Astrocyte (in vitro differentiated cells and primary cell): ENCODE results near the gene EML5. TPM values are rescaled to one million over a fixed set of nuclear protein-coding genes. Genes with fewer than 3 reads are reported as not detected.

ENCODE experiments used
- DNase-seq: peaks from one replicate; pipeline ENCODE4 v3.0.0-alpha.2; 2010; ENCODE audit warnings: low read depth
- FAIRE-seq: peaks from 2 replicates; lab custom pipeline; 2011; peaks lifted over from hg19 to GRCh38; lab: Jason Lieb, UNC
- H2AFZ ChIP-seq: 2 replicates; pipeline ENCODE4 v1.6.0; 2012; ENCODE audit warnings: low read depth, low read length, inconsistent platforms
- H3K27ac ChIP-seq: 2 replicates; pipeline ENCODE4 v1.5.1; 2011; ENCODE audit warnings: low read depth, low read length, inconsistent platforms
- H3K27me3 ChIP-seq: 2 replicates; pipeline ENCODE4 v1.6.0; 2011; ENCODE audit warnings: low read length, inconsistent platforms; ENCODE audit not compliant: insufficient read depth
- H3K36me3 ChIP-seq: 2 replicates; pipeline ENCODE4 v1.5.1; 2011; ENCODE audit warnings: low read length, inconsistent platforms; ENCODE audit not compliant: insufficient read depth
- H3K4me1 ChIP-seq: 2 replicates; pipeline ENCODE4 v1.5.1; 2011; ENCODE audit warnings: low read length, inconsistent platforms; ENCODE audit not compliant: insufficient read depth
- H3K4me2 ChIP-seq: 2 replicates; pipeline ENCODE4 v1.6.0; 2012; ENCODE audit warnings: low read length, inconsistent platforms
- H3K4me3 ChIP-seq: 2 replicates; pipeline ENCODE4 v1.5.1; 2011; ENCODE audit warnings: low read depth, mild to moderate bottlenecking, low read length, inconsistent platforms; ENCODE audit not compliant: insufficient read depth
- H3K79me2 ChIP-seq: 2 replicates; pipeline ENCODE4 v1.6.0; 2012; ENCODE audit warnings: mild to moderate bottlenecking, low read length, inconsistent platforms; ENCODE audit not compliant: insufficient read depth
- H3K9ac ChIP-seq: 2 replicates; pipeline ENCODE4 v1.6.0; 2012; ENCODE audit warnings: mild to moderate bottlenecking, low read length, inconsistent platforms
- H3K9me3 ChIP-seq: 2 replicates; pipeline ENCODE4 v1.5.1; 2012; ENCODE audit warnings: low read depth, mild to moderate bottlenecking, low read length, inconsistent platforms; ENCODE audit not compliant: insufficient read depth
- H4K20me1 ChIP-seq: 2 replicates; pipeline ENCODE4 v1.6.0; 2012; ENCODE audit warnings: low read length, inconsistent platforms; ENCODE audit not compliant: insufficient read depth
- H3K27ac Mint-ChIP-seq: one replicate; pipeline ENCODE4 v1.8.0; 2021; ENCODE audit warnings: mild to moderate bottlenecking, mixed read lengths; ENCODE audit not compliant: unreplicated experiment
- H3K27me3 Mint-ChIP-seq: one replicate; pipeline ENCODE4 v1.8.0; 2021; ENCODE audit warnings: low read depth, mixed read lengths; ENCODE audit not compliant: unreplicated experiment
- H3K36me3 Mint-ChIP-seq: one replicate; pipeline ENCODE4 v1.8.0; 2021; ENCODE audit warnings: low read depth, mixed read lengths; ENCODE audit not compliant: unreplicated experiment
- H3K4me1 Mint-ChIP-seq: one replicate; pipeline ENCODE4 v1.8.0; 2021; ENCODE audit warnings: low read depth, mixed read lengths; ENCODE audit not compliant: unreplicated experiment
- H3K4me3 Mint-ChIP-seq: one replicate; pipeline ENCODE4 v1.8.0; 2021; ENCODE audit warnings: mild to moderate bottlenecking, moderate library complexity, mixed read lengths; ENCODE audit not compliant: unreplicated experiment
- H3K9me3 Mint-ChIP-seq: one replicate; pipeline ENCODE4 v1.8.0; 2021; ENCODE audit warnings: mild to moderate bottlenecking, mixed read lengths; ENCODE audit not compliant: unreplicated experiment
- CTCF ChIP-seq: IDR thresholded peaks from 2 replicates; pipeline ENCODE4 v1.5.1; 2011; ENCODE audit warnings: low read depth, mild to moderate bottlenecking, inconsistent platforms, low read length, moderate library complexity; ENCODE audit not compliant: insufficient read depth
- EZH2 ChIP-seq: IDR thresholded peaks from 2 replicates; pipeline ENCODE4 v1.6.1; 2012; ENCODE audit warnings: mild to moderate bottlenecking, low read length, inconsistent platforms; ENCODE audit not compliant: insufficient read depth
- total RNA-seq: library from RNA; stranded (reverse); gene quantifications from 2 replicates; pipeline ENCODE4 v1.2.1, GENCODE V29; 2021

EML5 gene
- total RNA-seq, 1 donor from 2014 or later = 0.05 TPM

GRCh38 chr14:88628033-88628432, 164.7 kb downstream of the EML5 start:
- no peak for FAIRE-seq
- peaks cover 2% of the 10 kb centered on the region for H3K36me3 Mint-ChIP-seq
- no peak overlapping the region for H2AFZ ChIP-seq
- no peaks in the 10 kb centered on the region for H4K20me1 ChIP-seq
- peaks cover 9% of the 10 kb centered on the region for H3K4me1 ChIP-seq
- no peak overlapping the region for H3K9ac ChIP-seq
- H3K27me3 ChIP-seq = no peaks in the 10 kb centered on the region
- H3K4me3 Mint-ChIP-seq = no peak overlapping the region
- no peak overlapping the region for H3K27ac Mint-ChIP-seq
- H3K27me3 Mint-ChIP-seq = no peaks in the 10 kb centered on the region
- TF ChIP-seq CTCF (no peak), EZH2 (no peak)
- H3K4me3 ChIP-seq = no peak overlapping the region
- H3K27ac ChIP-seq = no peak overlapping the region
- no peaks in the 10 kb centered on the region for H3K79me2 ChIP-seq
- H3K4me2 ChIP-seq = no peak overlapping the region
- no peak for DNase-seq
- no peaks in the 10 kb centered on the region for H3K9me3 Mint-ChIP-seq
- H3K36me3 ChIP-seq = no peaks in the 10 kb centered on the region
- H3K4me1 Mint-ChIP-seq = peaks cover 14% of the 10 kb centered on the region
- H3K9me3 ChIP-seq = no peaks in the 10 kb centered on the region

GRCh38 chr14:88625671-88626070, 167.1 kb downstream of the EML5 start:
- peaks cover 2% of the 10 kb centered on the region for H3K9me3 Mint-ChIP-seq

More at GRCh38 chr14:88625671-88626070, 167.1 kb downstream of the EML5 start:
- Histone ChIP-seq H3K79me2 (no peaks in the 10 kb centered on the region), H2AFZ (no peak overlapping the region), H3K9me3 (no peaks in the 10 kb centered on the region), H3K27ac (no peak overlapping the region), H3K4me1 (peaks cover 5% of the 10 kb centered on the region), H3K4me2 (no peak overlapping the region), H3K36me3 (no peaks in the 10 kb centered on the region), H4K20me1 (no peaks in the 10 kb centered on the region), H3K9ac (no peak overlapping the region), H3K27me3 (no peaks in the 10 kb centered on the region), H3K4me3 (no peak overlapping the region)
- Mint-ChIP-seq H3K4me3 (no peak overlapping the region), H3K36me3 (peaks cover 2% of the 10 kb centered on the region), H3K27me3 (no peaks in the 10 kb centered on the region), H3K27ac (no peak overlapping the region), H3K4me1 (peaks cover 7% of the 10 kb centered on the region)
- DNase-seq = no peak
- TF ChIP-seq CTCF (no peak), EZH2 (no peak)
- no peak for FAIRE-seq
